H1 (cell line): ENCODE results near the gene RNF166. TPM values are rescaled to one million over a fixed set of nuclear protein-coding genes. Genes with fewer than 3 reads are reported as not detected.

Source experiments
- CTCF ChIA-PET: fragments of 300-600 bp; sonication (Branson Sonifier 250); formaldehyde crosslinking; loops from one replicate; lab custom pipeline; 2021; ENCODE audit not compliant: partially characterized antibody; lab: Charles Lee
- POLR2A ChIA-PET: fragments of 300-600 bp; sonication (Branson Sonifier 250); formaldehyde crosslinking; loops from one replicate; lab custom pipeline; 2021; ENCODE audit warnings: inconsistent platforms; ENCODE audit not compliant: partially characterized antibody; lab: Charles Lee
- DNase-seq, 2 experiments: peaks; one replicate each; pipeline versions ENCODE4 v3.0.0 to v3.0.0-alpha.2; 2010 to 2022; ENCODE audit warnings: low spot score in 2 of 2, low read depth in 1 of 2, mixed read lengths in 1 of 2
- FAIRE-seq: peaks from 2 replicates; lab custom pipeline; 2011; peaks lifted over from hg19 to GRCh38; lab: Jason Lieb, UNC
- H2AFZ ChIP-seq: 2 replicates; pipeline ENCODE4 v1.8.1; 2012; ENCODE audit warnings: low read length, inconsistent platforms
- H2AK5ac ChIP-seq: 2 replicates; pipeline ENCODE4 v1.6.1; 2013; ENCODE audit warnings: low read depth, low read length
- H2BK120ac ChIP-seq: replicated peaks from 2 replicates; pipeline ENCODE3; 2013; ENCODE audit warnings: low read depth, low read length, inconsistent platforms
- H2BK12ac ChIP-seq: 2 replicates; pipeline ENCODE4 v1.6.1; 2013; ENCODE audit warnings: low read depth, low read length
- H2BK15ac ChIP-seq: 2 replicates; pipeline ENCODE4 v1.6.1; 2013; ENCODE audit warnings: low read length
- H2BK20ac ChIP-seq: 2 replicates; pipeline ENCODE4 v1.6.1; 2013; ENCODE audit warnings: low read length
- H2BK5ac ChIP-seq: 2 replicates; pipeline ENCODE4 v1.6.1; 2013; ENCODE audit warnings: low read depth, low read length
- H3K14ac ChIP-seq: 2 replicates; pipeline ENCODE4 v1.6.1; 2013; ENCODE audit warnings: inconsistent platforms; ENCODE audit not compliant: insufficient read length
- H3K18ac ChIP-seq: 2 replicates; pipeline ENCODE4 v1.6.1; 2013; ENCODE audit warnings: low read length; ENCODE audit errors: extremely low read depth
- H3K23ac ChIP-seq: 2 replicates; pipeline ENCODE4 v1.6.1; 2013; ENCODE audit warnings: inconsistent platforms; ENCODE audit not compliant: insufficient read length
- H3K23me2 ChIP-seq: 2 replicates; pipeline ENCODE4 v1.6.1; 2013; ENCODE audit warnings: low read depth, low read length
- H3K27ac ChIP-seq: 2 replicates; pipeline ENCODE4 v1.6.1; 2011; ENCODE audit warnings: low read depth, low read length, inconsistent platforms
- H3K27me3 ChIP-seq, 4 experiments: replicated peaks in 1 of 4; 1 replicate in 1 of 4; 2 replicates in 3 of 4; pipeline versions ENCODE4 v1.6.1 to v1.8.1; 2011 to 2013; ENCODE audit warnings: low read length in 3 of 4, mild to moderate bottlenecking in 3 of 4, inconsistent platforms in 2 of 4, mixed read lengths in 2 of 4, moderate library complexity in 1 of 4; ENCODE audit not compliant: control insufficient read depth in 3 of 4, insufficient read depth in 3 of 4; ENCODE audit errors: extremely low read depth in 1 of 4
- H3K36me3 ChIP-seq, 4 experiments: 2 replicates each; pipeline versions ENCODE4 v1.6.1 to v1.8.1; 2011 to 2013; ENCODE audit warnings: mild to moderate bottlenecking in 4 of 4, low read length in 3 of 4, moderate library complexity in 2 of 4, control low read depth in 1 of 4, inconsistent platforms in 1 of 4; ENCODE audit not compliant: insufficient read depth in 4 of 4, control insufficient read depth in 2 of 4
- H3K4ac ChIP-seq: replicated peaks from 2 replicates; pipeline ENCODE3; 2013; ENCODE audit warnings: low read length, low read depth, mixed read lengths, inconsistent platforms; ENCODE audit not compliant: insufficient read length
- H3K4me1 ChIP-seq, 4 experiments: replicated peaks in 1 of 4; 1 replicate in 1 of 4; 2 replicates in 3 of 4; pipeline versions ENCODE4 v1.6.1 to v1.8.1; 2011 to 2013; ENCODE audit warnings: low read length in 3 of 4, inconsistent platforms in 2 of 4, mixed read lengths in 1 of 4; ENCODE audit not compliant: insufficient read depth in 4 of 4, control insufficient read depth in 3 of 4
- H3K4me2 ChIP-seq, 2 experiments: 2 replicates each; pipeline versions ENCODE4 v1.6.1 to v1.8.1; 2011 to 2013; ENCODE audit warnings: low read depth in 2 of 2, low read length in 2 of 2, control low read depth in 1 of 2, inconsistent platforms in 1 of 2, mild to moderate bottlenecking in 1 of 2; ENCODE audit not compliant: insufficient read depth in 1 of 2
- H3K4me3 ChIP-seq, 4 experiments: fragments of 200-600, 300-600 bp in 1 of 4; sonication (generic), shearing (Covaris generic), sonication (Bioruptor Twin) in 1 of 4; 2 replicates each; pipeline versions ENCODE4 v1.5.1 to v1.8.1; 2011 to 2016; ENCODE audit warnings: low read length in 4 of 4, low read depth in 3 of 4, control low read depth in 2 of 4, inconsistent platforms in 2 of 4, mild to moderate bottlenecking in 2 of 4, mixed read lengths in 1 of 4, moderate library complexity in 1 of 4; ENCODE audit not compliant: insufficient read depth in 2 of 4; ENCODE audit errors: extremely low read depth in 1 of 4
- H3K56ac ChIP-seq: replicated peaks from 2 replicates; pipeline ENCODE3; 2013; ENCODE audit warnings: low read depth, mild to moderate bottlenecking, mixed read lengths, low read length, inconsistent platforms; ENCODE audit not compliant: insufficient read length
- H3K79me1 ChIP-seq: 2 replicates; pipeline ENCODE4 v1.6.1; 2013; ENCODE audit warnings: low read depth, low read length, control low read depth
- H3K79me2 ChIP-seq, 2 experiments: 2 replicates each; pipeline versions ENCODE4 v1.6.1 to v1.8.1; 2012 to 2013; ENCODE audit warnings: low read length in 2 of 2, mild to moderate bottlenecking in 2 of 2, inconsistent platforms in 1 of 2; ENCODE audit not compliant: insufficient read depth in 2 of 2, control insufficient read depth in 1 of 2
- H3K9ac ChIP-seq, 4 experiments: replicated peaks in 1 of 4; 1 replicate in 1 of 4; 2 replicates in 3 of 4; pipeline versions ENCODE4 v1.6.1 to v1.8.1; 2011 to 2013; ENCODE audit warnings: low read depth in 3 of 4, low read length in 3 of 4, control low read depth in 2 of 4, mild to moderate bottlenecking in 2 of 4, moderate library complexity in 2 of 4, inconsistent platforms in 1 of 4; ENCODE audit errors: extremely low read depth in 1 of 4
- H3K9me3 ChIP-seq, 2 experiments: 2 replicates each; pipeline versions ENCODE4 v1.6.1 to v1.8.1; 2012 to 2013; ENCODE audit warnings: mild to moderate bottlenecking in 2 of 2, moderate library complexity in 2 of 2, control low read depth in 1 of 2, inconsistent platforms in 1 of 2, low read depth in 1 of 2, low read length in 1 of 2, mixed read lengths in 1 of 2; ENCODE audit not compliant: insufficient read depth in 2 of 2
- H4K20me1 ChIP-seq, 2 experiments: replicated peaks in 1 of 2; 2 replicates each; pipeline versions ENCODE3 to v1.8.1; 2011 to 2013; ENCODE audit warnings: inconsistent platforms in 2 of 2, low read length in 2 of 2, mild to moderate bottlenecking in 1 of 2; ENCODE audit not compliant: insufficient read depth in 2 of 2, control insufficient read depth in 1 of 2
- H4K5ac ChIP-seq: 2 replicates; pipeline ENCODE4 v1.6.1; 2013; ENCODE audit warnings: low read length, low read depth, mixed read lengths, inconsistent platforms; ENCODE audit not compliant: insufficient read length
- H4K8ac ChIP-seq: 2 replicates; pipeline ENCODE4 v1.8.0; 2013; ENCODE audit warnings: mild to moderate bottlenecking, moderate library complexity, low read length, inconsistent platforms; ENCODE audit not compliant: insufficient read depth; ENCODE audit errors: extremely low read depth
- H4K91ac ChIP-seq: replicated peaks from 2 replicates; pipeline ENCODE3; 2013; ENCODE audit warnings: low read length, mixed read lengths, inconsistent platforms; ENCODE audit not compliant: insufficient read length
- ATF2 ChIP-seq: IDR thresholded peaks from 2 replicates; pipeline ENCODE4 v1.6.1; 2012; ENCODE audit warnings: low read length, inconsistent platforms
- BRCA1 ChIP-seq: IDR thresholded peaks from 2 replicates; pipeline ENCODE4 v1.6.1; 2012; ENCODE audit warnings: low read depth, low read length, improper control_type of control experiment
- FOSL1 ChIP-seq: IDR thresholded peaks from 2 replicates; pipeline ENCODE4 v1.6.1; 2011; ENCODE audit warnings: mild to moderate bottlenecking, low read depth, low read length, moderate library complexity; ENCODE audit not compliant: insufficient read depth
- GABPA ChIP-seq: IDR thresholded peaks from 2 replicates; pipeline ENCODE4 v1.6.1; 2011; ENCODE audit warnings: mild to moderate bottlenecking, low read length, moderate library complexity, borderline replicate concordance; ENCODE audit not compliant: insufficient read depth
- KDM5A ChIP-seq: fragments of 200-600 bp; IDR thresholded peaks from 2 replicates; pipeline ENCODE4 v1.7.1; 2012; ENCODE audit warnings: mild to moderate bottlenecking, low read length, inconsistent platforms, mixed read lengths
- RAD21 ChIP-seq, 2 experiments: IDR thresholded peaks in 1 of 2; conservative IDR thresholded peaks in 1 of 2; 2 replicates each; pipeline ENCODE4 v1.6.1; 2011; ENCODE audit warnings: low read depth in 2 of 2, low read length in 2 of 2, improper control_type of control experiment in 1 of 2, inconsistent platforms in 1 of 2, mild to moderate bottlenecking in 1 of 2, moderate library complexity in 1 of 2
- RFX5 ChIP-seq: IDR thresholded peaks from 2 replicates; pipeline ENCODE4 v1.6.1; 2011; ENCODE audit warnings: low read depth, low read length, improper control_type of control experiment, borderline replicate concordance
- RNF2 ChIP-seq: fragments of 200-900, 300-1000 bp; sonication (generic); IDR thresholded peaks from 2 replicates; pipeline ENCODE4 v1.7.1; 2016; ENCODE audit warnings: borderline replicate concordance, low read depth, mild to moderate bottlenecking, antibody characterized with exemption, low read length; ENCODE audit not compliant: poor library complexity, severe bottlenecking; ENCODE audit errors: missing control alignments
- TBP ChIP-seq: IDR thresholded peaks from 2 replicates; pipeline ENCODE4 v1.6.1; 2011; ENCODE audit warnings: low read depth, low read length, improper control_type of control experiment
- YY1 ChIP-seq: IDR thresholded peaks from 2 replicates; pipeline ENCODE4 v1.6.1; 2011; ENCODE audit warnings: low read depth, mild to moderate bottlenecking, low read length
- WGBS, 2 experiments: shearing (Covaris generic) in 1 of 2; methylation state at CpG; one replicate each; pipeline versions ENCODE4 v1.1.6 to v1.1.7; 2013 to 2015; ENCODE audit warnings: low lambda C conversion rate in 2 of 2, mixed read lengths in 2 of 2, inconsistent platforms in 1 of 2, low coverage in 1 of 2, missing lambda C conversion rate in 1 of 2; ENCODE audit not compliant: insufficient replicate concordance in 2 of 2, insufficient coverage in 1 of 2, insufficient read length in 1 of 2; ENCODE audit errors: extremely low coverage in 1 of 2, missing lambda C conversion rate in 1 of 2; 5-methylcytosine and 5-hydroxymethylcytosine counted together
- polyA plus RNA-seq, 7 experiments: library from polyadenylated mRNA; depleted of rRNA in 3 of 7; stranded (reverse) in 5 of 7; unstranded in 2 of 7; fragments of >200 nt in 5 of 7; fragments of 200-250 nt in 2 of 7; gene quantifications; 1 replicate in 5 of 7; 2 replicates in 1 of 7; 4 replicates in 1 of 7; pipeline versions ENCODE4 v1.2.1 to v1.2.3, GENCODE V29; 2011 to 2013; ENCODE audit warnings: missing spikeins in 2 of 7, mixed read lengths in 2 of 7
- total RNA-seq: library from RNA; stranded (reverse); fragmentation: NEBNext Ultra II Directional; extraction: Animal tissue kit (Norgen Biotek cat#: 25700); gene quantifications from 2 replicates; pipeline ENCODE4 v1.2.1, GENCODE V29; 2021

Gene RNF166
- total and polyA plus RNA-seq, 2 of the 8 experiments (the other 6 are each of a cell fraction or from before 2014, with no cell fraction given), result 29.8 to 31.2 TPM

GRCh38 chr16:88726408-88726749 is 20.2 kb upstream of the RNF166 start:
- H3K27ac ChIP-seq, result no peak overlapping the region
- H4K8ac ChIP-seq, result no peak overlapping the region

More at GRCh38 chr16:88726408-88726749, 20.2 kb upstream of the RNF166 start:
- Histone ChIP-seq H2BK5ac (no peak overlapping the region), H3K4me1 (no peaks in the 10 kb centered on the region), H3K4ac (no peak overlapping the region), H2AK5ac (no peak overlapping the region), H3K27me3 (no peaks in the 10 kb centered on the region), H3K18ac (no peak overlapping the region), H2BK120ac (no peak overlapping the region), H4K20me1 (peaks cover 0 to 8% of the 10 kb centered on the region in 2 experiments), H3K23ac (no peak overlapping the region), H2BK20ac (no peak overlapping the region), H3K56ac (no peak overlapping the region), H3K79me2 (no peaks in the 10 kb centered on the region), H3K9me3 (no peaks in the 10 kb centered on the region), H3K23me2 (no peaks in the 10 kb centered on the region), H2BK15ac (no peak overlapping the region), H3K36me3 (peaks cover 0 to 22% (median 2%) of the 10 kb centered on the region in 4 experiments; a peak in 4 of 8 replicates), H3K4me2 (no peak overlapping the region), H3K79me1 (no peaks in the 10 kb centered on the region), H2AFZ (no peak overlapping the region), H3K14ac (no peak overlapping the region), H4K91ac (no peak overlapping the region), H3K4me3 (no peak overlapping the region), H3K9ac (no peak overlapping the region)
- DNase-seq (no peak), FAIRE-seq (no peak)
- WGBS, 2 experiments, result 84% methylated on average over 9 of the region's 17 CpGs; no CpG with 5 or more reads in 1 of the 2 experiments
- CTCF ChIA-PET, result no interaction called here
- POLR2A ChIA-PET, result no interaction called here
- TF ChIP-seq KDM5A (no peak), GABPA (no peak), ATF2 (no peak), RAD21 (IDR thresholded peaks at IDR 0.05 in 1 of 2, conservative IDR thresholded peaks at IDR 0.05 in 1 of 2; ENCODE audit: low read depth in 2 of 2, low read length in 2 of 2) (no peak), TBP (no peak), BRCA1 (no peak), FOSL1 (no peak), RNF2 (no peak), YY1 (no peak), RFX5 (no peak)
- TF ChIP-seq, all 59 proteins: peak for 0
- no peak overlapping the region for H2BK12ac ChIP-seq
- H4K5ac ChIP-seq, result no peak overlapping the region
